ENCODE results near the gene NXPH3. TPM values are rescaled to one million over a fixed set of nuclear protein-coding genes. Genes with fewer than 3 reads are reported as not detected.

NXPH3 gene
- total RNA-seq, 1 experiment from 2014 or later = 0.10 TPM

DNA sequence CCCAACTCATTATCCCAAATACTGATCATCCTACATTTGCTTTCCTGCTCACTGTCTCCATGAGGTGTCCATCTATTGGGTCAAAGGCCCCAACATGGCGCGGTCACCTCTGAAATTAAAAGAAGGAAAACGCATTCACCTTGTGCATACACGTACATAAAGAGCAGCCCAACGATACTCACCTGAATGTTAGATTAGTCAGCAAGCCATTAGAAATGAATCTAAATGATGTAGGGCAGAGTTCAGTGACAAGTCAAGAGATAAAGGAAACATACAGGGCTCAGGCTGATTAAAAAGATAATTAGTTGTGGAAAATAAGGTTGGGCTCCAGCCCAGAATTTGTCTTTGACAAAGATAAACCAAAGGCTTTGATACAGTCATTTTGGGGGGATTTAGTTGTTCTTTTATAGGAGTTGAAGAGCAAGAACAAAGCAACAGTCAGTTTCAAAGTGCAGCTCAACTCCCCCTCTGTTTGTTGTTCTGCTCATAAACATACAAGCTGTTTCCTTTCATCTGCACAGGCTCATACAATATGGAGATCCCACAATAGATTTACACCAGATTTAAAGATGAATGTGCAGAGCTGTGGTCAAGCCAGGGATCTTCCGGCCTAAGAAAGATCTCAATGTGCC, 21.1 kb downstream of the NXPH3 start:
- Histone ChIP-seq H3K4me1 (ENCODE audit: control insufficient read depth in 1 of 2, insufficient read depth in 2 of 2, low read length in 2 of 2) (no peaks in the 10 kb centered on the region), H3K4me2 (ENCODE audit: low read length) (no peak overlapping the region), H3K9me3 (ENCODE audit: control insufficient read depth in 1 of 2, insufficient read depth in 1 of 2, low read depth in 1 of 2, low read length in 2 of 2) (no peaks in the 10 kb centered on the region), H3K36me3 (ENCODE audit: control insufficient read depth in 1 of 2, insufficient read depth in 2 of 2, low read length in 2 of 2) (peaks cover 19 to 29% of the 10 kb centered on the region in 2 experiments), H3K9me2 (ENCODE audit: insufficient read depth) (no peaks in the 10 kb centered on the region), H4K20me1 (ENCODE audit: insufficient read depth) (no peaks in the 10 kb centered on the region), H2AFZ (ENCODE audit: low read depth, low read length, poor library complexity, severe bottlenecking) (no peak overlapping the region), H3K4me3 (replicated peaks in 1 of 2; ENCODE audit: low read depth in 1 of 2, low read length in 2 of 2) (no peak overlapping the region), H3K79me2 (ENCODE audit: insufficient read depth, low read length) (no peaks in the 10 kb centered on the region), H3K9ac (ENCODE audit: low read length) (no peak overlapping the region), H3K27me3 (ENCODE audit: insufficient read depth, low read length) (no peaks in the 10 kb centered on the region), H3K27ac (ENCODE audit: low read depth, low read length) (no peak overlapping the region)
- ChIA-PET POLR2A (no interaction called here), CTCF (no interaction called here), RAD21 (ENCODE audit: low non-redundant PET in 1 of 2, low total read pairs in 2 of 2, uncharacterized antibody in 2 of 2, unreplicated experiment in 2 of 2) (no interaction called here)
- TF ChIP-seq TCF7L2 (IDR thresholded peaks at IDR 0.05; ENCODE audit: borderline replicate concordance, extremely low read depth, insufficient read depth, insufficient read length) = no peak
- no peak for TF ChIP-seq SIN3A (IDR thresholded peaks at IDR 0.05; ENCODE audit: low read depth)
- no peak for TF ChIP-seq EZH2 (IDR thresholded peaks at IDR 0.05)
- no peak for TF ChIP-seq JUND (IDR thresholded peaks at IDR 0.05)
- TF ChIP-seq EGR1 (IDR thresholded peaks at IDR 0.05; ENCODE audit: low read depth) = no peak
- ATAC-seq = no peak
- no TSS peak for BruUV-seq (replicated peaks)
- no peak for DNase-seq (ENCODE audit: low read depth, low spot score)
- intact Hi-C loops (cut with micrococcal nuclease) = no loop called here

DNA sequence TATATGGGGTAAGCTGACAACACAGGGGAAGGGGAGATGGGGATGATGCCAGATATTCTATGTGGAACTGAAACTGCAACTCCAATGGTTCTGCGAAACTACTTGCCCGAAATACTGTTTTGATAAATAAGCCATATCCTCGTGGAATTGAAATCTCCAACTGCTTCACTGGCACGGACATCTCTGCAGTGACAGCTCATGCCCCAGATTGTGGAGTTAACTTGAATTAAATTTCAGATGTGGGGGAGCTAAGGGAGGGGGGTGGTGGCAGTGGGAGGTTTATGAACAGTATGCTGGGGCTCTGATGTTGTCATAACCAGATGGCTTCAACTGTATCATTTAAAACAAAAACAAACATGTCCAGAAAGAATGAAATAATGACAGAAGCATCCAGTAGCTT, 21.8 kb downstream of the NXPH3 start:
- no peak overlapping the region for H3K4me3 ChIP-seq (replicated peaks in 1 of 2; ENCODE audit: low read depth in 1 of 2, low read length in 2 of 2)
- RAD21 ChIA-PET (ENCODE audit: low non-redundant PET in 1 of 2, low total read pairs in 2 of 2, uncharacterized antibody in 2 of 2, unreplicated experiment in 2 of 2) = no interaction called here
- no peak for ATAC-seq

More for the DNA sequence above, 21.8 kb downstream of the NXPH3 start:
- Histone ChIP-seq H3K9me3 (ENCODE audit: control insufficient read depth in 1 of 2, insufficient read depth in 1 of 2, low read depth in 1 of 2, low read length in 2 of 2) (no peaks in the 10 kb centered on the region), H4K20me1 (ENCODE audit: insufficient read depth) (no peaks in the 10 kb centered on the region), H3K9me2 (ENCODE audit: insufficient read depth) (no peaks in the 10 kb centered on the region), H3K36me3 (ENCODE audit: control insufficient read depth in 1 of 2, insufficient read depth in 2 of 2, low read length in 2 of 2) (peaks cover 22 to 32% of the 10 kb centered on the region in 2 experiments), H3K4me1 (ENCODE audit: control insufficient read depth in 1 of 2, insufficient read depth in 2 of 2, low read length in 2 of 2) (no peaks in the 10 kb centered on the region), H3K9ac (ENCODE audit: low read length) (no peak overlapping the region), H3K27ac (ENCODE audit: low read depth, low read length) (no peak overlapping the region), H3K79me2 (ENCODE audit: insufficient read depth, low read length) (no peaks in the 10 kb centered on the region), H3K4me2 (ENCODE audit: low read length) (no peak overlapping the region), H3K27me3 (ENCODE audit: insufficient read depth, low read length) (no peaks in the 10 kb centered on the region), H2AFZ (ENCODE audit: low read depth, low read length, poor library complexity, severe bottlenecking) (no peak overlapping the region)
- TF ChIP-seq FOSL1 (IDR thresholded peaks at IDR 0.05; ENCODE audit: low read depth) = no peak
- no peak for TF ChIP-seq TCF7L2 (IDR thresholded peaks at IDR 0.05; ENCODE audit: borderline replicate concordance, extremely low read depth, insufficient read depth, insufficient read length)
- ChIA-PET POLR2A (no interaction called here), CTCF (interaction anchor here (1.3 kb wide), 1 partner anchor 27 kb away, joined by 4 read pairs; no protein-coding TSS in a partner anchor)
- DNase-seq (ENCODE audit: low read depth, low spot score) = no peak
- intact Hi-C loops (cut with micrococcal nuclease) = no loop called here
- BruUV-seq (replicated peaks) = no TSS peak

All from HCT116 (cell line).